Smooth muscle cell (in vitro differentiated cells): ENCODE measurements around the gene HDAC8. TPM values are rescaled to one million over a fixed set of nuclear protein-coding genes. Genes with fewer than 3 reads are reported as not detected.
A peak's percentile ranks its signal among the peaks of the same experiment; 100 is the strongest.

Experiments
- DNase-seq: peaks from one replicate; lab custom pipeline; 2025; ENCODE audit not compliant: unreplicated experiment; lab: John Stamatoyannopoulos, UW
- H2AFZ ChIP-seq: fragments of 200-600 bp; sonication (generic); 2 replicates; pipeline ENCODE4 v1.6.0; 2016; ENCODE audit warnings: antibody characterized with exemption, low read depth, mild to moderate bottlenecking
- H3F3A ChIP-seq: fragments of 200-600 bp; sonication (generic); 2 replicates; pipeline ENCODE4 v1.6.0; 2017; ENCODE audit warnings: antibody characterized with exemption, low read depth
- H3K27ac ChIP-seq: fragments of 200-600 bp; sonication (generic); 2 replicates; pipeline ENCODE4 v1.5.1; 2016; ENCODE audit warnings: low read depth, mild to moderate bottlenecking
- H3K27me3 ChIP-seq: fragments of 200-600 bp; sonication (generic); 2 replicates; pipeline ENCODE4 v1.6.1; 2016; ENCODE audit warnings: low read depth, mild to moderate bottlenecking
- H3K36me3 ChIP-seq: fragments of 200-600 bp; sonication (generic); 2 replicates; pipeline ENCODE4 v1.5.1; 2016; ENCODE audit warnings: low read depth
- H3K4me1 ChIP-seq: fragments of 200-600 bp; sonication (generic); 2 replicates; pipeline ENCODE4 v1.5.1; 2016; ENCODE audit warnings: low read depth
- H3K4me2 ChIP-seq: fragments of 200-600 bp; sonication (generic); 2 replicates; pipeline ENCODE4 v1.6.0; 2016; ENCODE audit warnings: mild to moderate bottlenecking
- H3K4me3 ChIP-seq: fragments of 200-600 bp; sonication (generic); 2 replicates; pipeline ENCODE4 v1.5.1; 2016; ENCODE audit warnings: mild to moderate bottlenecking
- H3K79me2 ChIP-seq: fragments of 200-600 bp; sonication (generic); 2 replicates; pipeline ENCODE4 v1.6.0; 2016; ENCODE audit warnings: low read depth, mild to moderate bottlenecking
- H3K9ac ChIP-seq: fragments of 200-600 bp; sonication (generic); 2 replicates; pipeline ENCODE4 v1.6.0; 2016; ENCODE audit warnings: low read depth
- H3K9me3 ChIP-seq: fragments of 200-600 bp; sonication (generic); replicated peaks from 2 replicates; pipeline ENCODE4 v1.5.1; 2016; ENCODE audit warnings: low read depth
- H4K20me1 ChIP-seq: fragments of 200-600 bp; sonication (generic); 2 replicates; pipeline ENCODE4 v1.6.0; 2016; ENCODE audit warnings: low read depth
- WGBS: methylation state at CpG from one replicate; pipeline ENCODE4 v1.1.7; 2016; ENCODE audit warnings: low lambda C conversion rate; 5-methylcytosine and 5-hydroxymethylcytosine counted together
- polyA plus RNA-seq: library from polyadenylated mRNA; unstranded; fragments of >200 nt; fragmentation: Nextera tagmentation; extraction: Ambion mirVana; gene quantifications from 2 replicates; pipeline ENCODE4 v1.2.1, GENCODE V29; 2016
- total RNA-seq: library from RNA; depleted of rRNA; stranded (reverse); fragments of >200 nt; gene quantifications from 2 replicates; pipeline ENCODE4 v1.2.3, GENCODE V29; 2014
- TF ChIP-seq, protein P1 (sequence below): fragments of 200-600 bp; sonication (generic); IDR thresholded peaks from 2 replicates; pipeline ENCODE4 v1.5.1; 2017; ENCODE audit warnings: borderline replicate concordance, mild to moderate bottlenecking, antibody characterized with exemption; ENCODE audit not compliant: insufficient read depth, poor library complexity, severe bottlenecking

Gene HDAC8
- total and polyA plus RNA-seq, 2 experiments from 2014 or later = 23.1 to 40.7 TPM

DNA sequence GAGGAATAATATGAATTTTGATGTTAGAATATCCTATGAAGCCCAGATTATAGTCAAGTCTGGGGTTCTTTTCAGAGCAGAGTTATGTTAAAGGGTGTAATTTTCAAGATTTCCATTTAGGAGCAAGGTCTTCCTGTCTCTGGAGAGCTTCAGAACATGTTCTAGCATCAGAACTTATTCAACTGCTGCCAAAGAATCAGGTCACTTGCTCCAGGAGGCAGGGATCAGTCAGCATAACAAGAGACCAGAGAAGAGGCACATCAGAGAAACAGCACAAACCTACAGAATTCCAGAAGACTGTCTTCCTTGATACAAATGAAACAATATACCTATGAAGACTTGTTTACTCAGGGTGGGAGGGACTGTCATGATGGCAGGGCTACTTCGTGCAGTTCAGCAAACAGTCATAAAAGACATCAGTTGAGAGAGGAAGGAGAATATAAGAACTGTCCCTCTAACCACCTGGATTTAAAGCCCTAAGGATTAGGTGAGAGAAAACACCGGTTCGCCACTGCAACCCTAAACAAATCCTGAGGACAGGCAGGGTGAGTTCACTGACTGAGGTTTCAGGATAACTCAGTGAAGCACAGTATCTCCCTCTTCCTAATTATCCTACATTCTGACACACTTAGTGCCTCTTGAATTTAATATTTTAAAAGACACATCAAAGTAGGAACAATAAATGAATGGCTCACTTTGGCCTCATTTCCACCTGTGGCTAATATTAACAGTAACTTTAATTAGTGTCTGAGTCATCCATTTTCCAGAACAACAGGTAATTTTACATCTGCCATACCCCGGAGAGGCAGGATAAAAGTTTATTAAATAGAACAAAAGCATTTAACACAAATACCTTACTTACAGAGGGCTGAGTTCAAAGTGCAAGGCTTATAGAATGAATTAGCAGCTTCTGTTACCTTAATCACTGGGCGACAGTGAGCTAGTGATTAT is 93.0 kb downstream of the HDAC8 start:
- Histone ChIP-seq H3K9ac (no peak overlapping the region), H3K79me2 (no peaks in the 10 kb centered on the region), H2AFZ (no peak overlapping the region), H3F3A (no peaks in the 10 kb centered on the region), H3K4me1 (no peaks in the 10 kb centered on the region), H3K4me3 (no peak overlapping the region), H3K36me3 (no peaks in the 10 kb centered on the region), H3K27ac (no peak overlapping the region), H4K20me1 (no peaks in the 10 kb centered on the region), H3K4me2 (no peak overlapping the region), H3K27me3 (no peaks in the 10 kb centered on the region), H3K9me3 (no peaks in the 10 kb centered on the region)
- no peak for DNase-seq
- TF ChIP-seq, protein P1, sequence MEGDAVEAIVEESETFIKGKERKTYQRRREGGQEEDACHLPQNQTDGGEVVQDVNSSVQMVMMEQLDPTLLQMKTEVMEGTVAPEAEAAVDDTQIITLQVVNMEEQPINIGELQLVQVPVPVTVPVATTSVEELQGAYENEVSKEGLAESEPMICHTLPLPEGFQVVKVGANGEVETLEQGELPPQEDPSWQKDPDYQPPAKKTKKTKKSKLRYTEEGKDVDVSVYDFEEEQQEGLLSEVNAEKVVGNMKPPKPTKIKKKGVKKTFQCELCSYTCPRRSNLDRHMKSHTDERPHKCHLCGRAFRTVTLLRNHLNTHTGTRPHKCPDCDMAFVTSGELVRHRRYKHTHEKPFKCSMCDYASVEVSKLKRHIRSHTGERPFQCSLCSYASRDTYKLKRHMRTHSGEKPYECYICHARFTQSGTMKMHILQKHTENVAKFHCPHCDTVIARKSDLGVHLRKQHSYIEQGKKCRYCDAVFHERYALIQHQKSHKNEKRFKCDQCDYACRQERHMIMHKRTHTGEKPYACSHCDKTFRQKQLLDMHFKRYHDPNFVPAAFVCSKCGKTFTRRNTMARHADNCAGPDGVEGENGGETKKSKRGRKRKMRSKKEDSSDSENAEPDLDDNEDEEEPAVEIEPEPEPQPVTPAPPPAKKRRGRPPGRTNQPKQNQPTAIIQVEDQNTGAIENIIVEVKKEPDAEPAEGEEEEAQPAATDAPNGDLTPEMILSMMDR = no peak
- 64% methylated on average over 5 of the region's 5 CpGs for WGBS

DNA sequence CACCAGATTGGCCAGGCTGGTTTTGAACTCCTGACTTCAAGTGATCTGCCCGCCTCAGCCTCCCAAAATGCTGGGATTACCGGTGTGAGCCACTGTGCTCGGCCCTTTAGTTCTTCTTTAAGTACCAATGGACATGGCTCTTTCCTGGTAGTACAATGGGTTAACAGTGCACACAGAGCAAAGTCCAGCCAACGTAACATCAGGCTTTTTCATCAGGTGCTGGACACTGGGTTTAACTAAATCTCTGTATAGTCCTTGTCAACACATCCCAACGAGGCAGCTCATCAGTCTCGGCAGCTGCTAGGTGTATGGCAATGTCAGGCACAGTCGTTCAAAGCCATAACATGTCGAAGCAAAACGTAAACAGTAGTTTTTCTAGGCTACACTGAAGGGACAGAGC is 93.8 kb downstream of the HDAC8 start:
- 67% methylated on average over 9 of the region's 9 CpGs for WGBS
- H3K27me3 ChIP-seq = no peaks in the 10 kb centered on the region
- no peak for DNase-seq
- no peaks in the 10 kb centered on the region for H3F3A ChIP-seq
- no peaks in the 10 kb centered on the region for H3K79me2 ChIP-seq
- H3K9ac ChIP-seq = no peak overlapping the region
- TF ChIP-seq, protein P1 = no peak
- H3K4me1 ChIP-seq = no peaks in the 10 kb centered on the region
- H2AFZ ChIP-seq = no peak overlapping the region
- no peak overlapping the region for H3K27ac ChIP-seq
- H3K4me3 ChIP-seq = no peak overlapping the region
- H3K9me3 ChIP-seq = no peaks in the 10 kb centered on the region
- no peaks in the 10 kb centered on the region for H3K36me3 ChIP-seq
- H4K20me1 ChIP-seq = no peaks in the 10 kb centered on the region
- H3K4me2 ChIP-seq = no peak overlapping the region

DNA sequence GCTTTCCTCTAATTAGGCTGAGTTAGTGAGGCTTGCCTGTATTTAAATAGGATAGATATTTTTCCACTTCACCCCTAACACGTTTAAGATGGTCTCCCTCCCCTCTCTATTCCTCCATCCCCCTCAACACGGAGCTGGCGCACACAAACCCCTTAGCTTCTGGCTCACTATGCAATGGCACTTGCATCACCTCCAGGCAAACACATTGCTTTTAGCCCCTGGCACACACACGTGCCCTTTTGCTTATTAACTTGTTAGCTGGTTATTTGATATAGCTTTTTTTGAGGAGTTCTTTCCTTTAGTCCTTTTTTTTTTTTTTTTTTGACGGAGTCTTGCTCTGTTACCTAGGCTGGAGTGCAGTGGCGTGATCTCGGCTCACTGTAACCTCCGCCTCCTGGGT is 94.3 kb downstream of the HDAC8 start:
- Histone ChIP-seq H4K20me1 (no peaks in the 10 kb centered on the region), H3K36me3 (no peaks in the 10 kb centered on the region), H3K4me2 (peak overlapping the region; percentile 12), H3K27me3 (no peaks in the 10 kb centered on the region), H3F3A (no peaks in the 10 kb centered on the region), H3K9me3 (no peaks in the 10 kb centered on the region), H3K27ac (no peak overlapping the region), H3K9ac (no peak overlapping the region), H3K79me2 (no peaks in the 10 kb centered on the region), H3K4me3 (no peak overlapping the region), H3K4me1 (no peaks in the 10 kb centered on the region), H2AFZ (no peak overlapping the region)
- 64% methylated on average over 8 of the region's 8 CpGs for WGBS
- DNase-seq = no peak
- TF ChIP-seq, protein P1 = no peak
